GM19438 (cell line): ENCODE data around the gene ECSCR.

Experiments
- ATAC-seq: cut with Tn5 transposase; IDR thresholded peaks from one replicate; pipeline ENCODE4 v1.9.1; 2021; ENCODE audit warnings: low read depth; ENCODE audit not compliant: unreplicated experiment

ECSCR gene

DNA sequence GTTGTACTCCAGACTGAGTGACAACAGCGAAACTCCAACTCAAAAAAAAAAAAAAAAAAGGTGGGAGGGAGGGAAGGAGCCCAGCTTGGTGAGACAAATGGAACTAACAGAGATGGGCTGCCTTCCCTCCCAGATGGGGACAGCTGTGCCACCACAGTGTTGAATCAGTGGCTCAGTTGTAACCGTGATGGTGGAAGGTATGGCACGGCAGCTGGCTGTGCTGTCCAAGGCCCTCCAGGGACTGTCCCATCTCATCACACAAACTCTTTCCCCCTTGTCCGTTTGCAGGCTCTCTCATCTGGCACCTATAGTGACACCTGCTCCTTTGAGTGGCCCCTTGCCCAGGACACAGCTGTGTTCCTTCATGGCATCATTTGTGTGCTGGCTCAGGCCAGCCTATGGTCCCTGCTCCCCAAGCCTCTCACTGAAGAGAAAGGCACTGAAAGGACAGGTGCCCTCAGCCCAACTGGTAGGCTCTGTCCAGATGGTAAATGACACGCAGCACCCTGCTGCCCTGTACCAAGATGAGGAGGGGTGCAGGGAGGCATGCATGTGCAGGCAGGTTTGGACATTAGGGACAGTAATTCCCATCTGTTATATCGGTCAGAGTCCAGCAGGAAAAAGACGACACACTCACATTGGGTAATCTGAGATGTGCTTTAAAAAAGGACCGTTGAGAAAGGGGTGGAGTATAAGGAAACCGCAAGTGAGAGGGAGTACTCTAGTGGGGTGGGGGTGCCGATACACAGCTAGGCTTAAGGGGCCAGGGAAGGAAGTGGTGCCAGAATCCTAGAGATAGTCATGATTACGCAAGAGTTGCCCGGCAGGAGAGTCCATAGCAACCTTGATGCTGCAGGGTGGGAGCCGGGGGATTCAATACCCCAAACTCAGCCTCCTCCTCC is 12.6 kb upstream of the ECSCR start:
- ATAC-seq, result no peak

DNA sequence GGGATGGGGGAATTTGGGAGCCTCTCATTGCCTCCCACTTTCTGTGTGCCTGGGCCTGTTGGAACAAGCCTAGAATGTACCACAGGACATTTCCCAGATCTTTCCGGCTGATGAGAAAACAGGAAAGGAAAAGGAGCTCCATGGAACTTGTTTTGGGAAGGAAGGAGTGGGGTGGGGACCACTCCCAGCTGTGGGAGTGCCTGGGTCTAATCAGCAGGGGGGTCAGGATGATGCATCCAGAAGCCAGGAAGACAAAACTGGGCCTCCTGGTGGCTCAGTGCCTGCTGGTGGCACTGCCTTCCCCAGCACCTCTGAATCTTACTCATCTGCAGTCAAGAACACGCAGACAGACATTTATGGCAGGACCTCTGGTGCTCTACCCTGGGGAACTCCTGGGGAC is 11.0 kb upstream of the ECSCR start:
- ATAC-seq, result no peak

- no peak for ATAC-seq
These were observed 10.6 kb upstream of the ECSCR start for GRCh38 chr5:139473105-139473504.

- no peak for ATAC-seq
These were observed 10.0 kb upstream of the ECSCR start for GRCh38 chr5:139472386-139473030.

DNA sequence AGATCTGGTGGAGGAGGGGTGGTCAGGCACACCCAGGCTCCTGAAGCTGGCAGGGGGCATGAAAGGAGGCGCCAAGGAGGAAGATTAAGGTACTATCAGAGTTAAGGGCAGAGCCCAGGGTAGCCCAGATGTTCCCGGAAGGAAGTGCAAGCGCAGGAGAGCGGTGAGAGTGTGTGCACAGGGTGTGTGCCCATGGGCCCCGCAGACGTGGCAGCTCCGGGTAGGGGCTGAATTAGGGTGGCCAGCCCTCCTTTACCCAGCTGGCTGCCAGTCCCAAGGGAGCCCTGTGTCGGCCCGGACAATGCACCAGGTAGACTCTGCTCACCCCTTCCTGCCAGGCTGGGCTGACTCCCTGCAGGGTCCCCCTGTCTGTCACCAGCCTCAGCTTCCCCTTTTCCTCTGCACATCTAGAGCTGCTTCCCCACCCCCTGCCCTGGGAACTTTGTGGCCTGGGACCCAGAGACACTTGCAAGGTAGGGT is 8.3 kb upstream of the ECSCR start, which contains the start of gene SMIM33:
TSS of gene SMIM33 (plus strand) at position 184 of the 480 bp plus-strand sequence. CDS start at position 302, 118 bp downstream.
- no peak for ATAC-seq

DNA sequence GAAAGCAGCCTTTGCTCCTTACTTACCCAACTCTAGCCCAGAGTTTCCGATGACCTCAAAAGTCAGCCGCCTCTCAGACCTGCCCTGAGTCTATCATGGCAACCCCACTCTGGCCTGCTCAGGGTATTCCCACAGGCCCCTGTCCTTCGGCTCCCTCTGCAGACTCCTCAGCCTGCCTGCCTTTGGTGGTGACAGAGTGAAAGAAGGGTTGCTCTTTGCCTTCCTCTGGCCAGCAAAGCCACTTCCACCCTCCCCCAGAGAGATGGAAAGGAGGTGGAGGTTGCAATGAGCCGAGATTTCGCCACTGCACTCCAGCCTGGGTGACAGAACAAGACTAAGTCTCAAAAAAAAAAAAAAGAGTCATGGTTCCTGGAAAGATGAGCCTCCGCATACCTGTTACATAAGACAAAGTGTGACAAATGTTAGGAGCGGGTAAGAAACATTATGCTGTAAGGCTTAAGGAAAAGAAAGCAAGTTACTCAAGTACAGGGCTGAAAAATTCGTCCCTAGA is 5.9 kb upstream of the ECSCR start:
- ATAC-seq, result no peak

DNA sequence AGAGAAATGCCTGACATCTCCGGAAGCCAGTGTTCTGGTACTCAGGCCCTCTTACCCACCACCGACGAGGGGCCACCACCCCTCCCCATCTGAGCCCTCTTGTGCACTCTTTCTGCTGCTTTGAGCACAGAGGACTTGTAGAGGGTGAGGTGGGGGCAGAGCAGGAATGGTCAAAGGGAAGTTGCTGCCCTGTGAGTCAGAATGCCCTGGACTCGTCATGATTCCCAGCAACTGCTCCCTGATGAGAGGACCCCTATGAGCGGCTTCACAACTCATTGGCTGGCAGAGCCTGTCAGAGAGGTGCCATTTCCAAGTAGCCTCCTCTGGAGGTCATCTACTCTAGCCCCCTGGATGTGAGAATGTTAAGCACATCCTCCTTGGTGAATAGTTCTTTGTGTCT is 845 bp downstream of the ECSCR start:
- ATAC-seq, result no peak

- ATAC-seq, result no peak
These were observed 1.4 kb downstream of the ECSCR start for GRCh38 chr5:139461176-139461575.

- ATAC-seq, result no peak
These were observed 2.1 kb downstream of the ECSCR start for GRCh38 chr5:139460455-139460854.

GRCh38 chr5:139459451-139459934 is 3.0 kb downstream of the ECSCR start:
- peak; percentile 47 for ATAC-seq

- ATAC-seq, result peak; percentile 51
These were observed 3.7 kb downstream of the ECSCR start for GRCh38 chr5:139458580-139459407.

GRCh38 chr5:139457653-139458306 is 4.8 kb downstream of the ECSCR start:
- no peak for ATAC-seq

GRCh38 chr5:139457241-139457640 is 5.3 kb downstream of the ECSCR start:
- ATAC-seq, result no peak

DNA sequence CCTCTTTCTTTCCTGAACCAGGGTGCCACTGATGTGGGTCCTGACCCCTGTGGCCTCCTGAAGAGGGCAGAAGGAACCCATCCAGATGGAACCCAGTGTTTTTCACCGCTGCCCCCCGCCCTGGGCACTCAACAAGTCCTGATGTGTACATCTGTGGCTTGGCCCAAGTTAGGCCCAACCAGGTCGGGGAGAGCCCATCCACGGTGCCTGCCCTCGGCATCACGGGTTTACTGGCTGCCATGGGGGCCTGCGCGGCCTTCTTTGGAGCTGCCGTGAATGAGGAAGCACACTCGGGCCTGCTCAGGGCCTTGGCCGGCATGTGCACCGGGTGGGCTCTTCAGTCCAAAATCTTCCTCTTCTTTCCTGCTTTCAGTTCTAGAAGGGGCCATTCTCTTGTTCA is 5.8 kb downstream of the ECSCR start:
- ATAC-seq, result no peak

DNA sequence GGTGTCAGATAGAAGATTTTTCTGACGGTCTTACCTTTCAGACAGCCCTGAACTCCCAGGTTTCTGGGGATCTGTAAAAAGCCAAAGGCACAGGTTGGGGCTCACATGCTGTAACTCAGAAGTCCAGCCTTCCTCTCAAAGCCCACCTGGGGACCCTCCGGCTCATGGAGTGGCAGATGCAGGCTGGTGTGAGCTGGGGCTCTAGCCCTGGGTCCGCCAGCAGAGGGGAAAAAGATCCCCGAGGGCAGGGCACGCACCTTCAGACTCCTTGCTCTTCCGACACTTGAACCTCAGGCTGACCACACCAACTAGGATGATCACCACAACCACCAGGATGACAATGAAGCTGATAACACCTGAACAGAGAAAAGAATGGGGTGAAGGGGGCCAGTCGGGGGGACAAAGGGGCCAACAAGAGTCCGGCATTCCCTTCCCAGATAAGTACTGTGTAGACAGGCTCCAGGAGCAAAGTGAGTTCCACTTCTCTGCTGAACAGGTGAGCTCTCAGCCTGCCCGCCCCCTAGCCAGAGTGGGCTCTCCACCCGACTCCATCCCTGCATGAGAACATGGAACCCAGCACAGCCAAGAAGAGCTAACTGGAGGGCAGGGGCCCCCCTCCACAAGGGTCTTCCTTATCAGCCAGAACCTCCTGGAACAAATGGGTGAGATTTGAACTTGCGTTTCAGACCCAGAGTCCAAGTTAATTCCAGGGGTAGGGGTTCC is 7.8 kb downstream of the ECSCR start:
- ATAC-seq, result no peak

- no peak for ATAC-seq
These were observed 8.6 kb downstream of the ECSCR start for GRCh38 chr5:139453683-139454567.

- ATAC-seq, result no peak
These were observed 10.5 kb downstream of the ECSCR start for GRCh38 chr5:139451878-139452660.

- no peak for ATAC-seq
These were observed 11.4 kb downstream of the ECSCR start for GRCh38 chr5:139451176-139451575.
